Stimulated activated CD4-positive, alpha-beta T cell treated with anti-CD3 and anti-CD28 coated beads, Interleukin-2, amount 100 ng/mL, for 24 hours (primary cell): ENCODE data around the gene DUSP8.

Experiments used
- DNase-seq, 2 donors: peaks; one replicate each; pipeline ENCODE4 v3.0.0-alpha.2; 2020

The DUSP8 gene

DNA sequence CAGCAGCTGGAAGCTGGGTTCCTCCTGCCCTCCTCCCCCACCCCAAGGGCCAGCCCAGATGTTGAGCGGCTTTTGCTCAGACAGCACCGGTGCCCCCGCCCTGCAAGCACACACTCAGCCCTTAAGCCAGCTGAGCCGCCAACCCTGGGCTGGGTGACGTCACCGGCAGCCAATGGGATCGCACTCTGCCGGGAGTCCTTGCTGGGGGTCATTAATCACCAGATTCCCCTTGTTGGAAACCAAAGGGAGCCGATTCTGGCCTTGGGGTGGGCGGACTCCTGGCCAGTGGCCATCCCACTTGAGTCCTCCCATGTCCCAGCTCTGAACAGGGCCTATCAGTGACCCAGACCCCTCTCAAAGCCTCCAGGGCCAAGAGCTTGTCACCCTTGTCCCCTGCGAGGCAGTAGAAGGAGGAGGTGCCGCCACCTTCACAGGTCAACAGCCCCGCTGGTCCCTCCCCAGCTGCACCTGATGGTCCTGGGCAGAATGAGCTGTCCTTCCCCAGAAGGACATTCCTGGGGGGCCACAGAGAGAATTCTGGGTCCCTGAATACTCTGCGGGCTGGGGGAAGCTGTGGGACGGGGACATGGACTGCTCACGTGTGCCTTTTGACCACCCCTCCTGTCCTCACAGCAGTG is 7.4 kb downstream of the DUSP8 start:
- DNase-seq, result no peak

- DNase-seq, result no peak
These were observed 8.2 kb downstream of the DUSP8 start for GRCh38 chr11:1563697-1564534.

DNA sequence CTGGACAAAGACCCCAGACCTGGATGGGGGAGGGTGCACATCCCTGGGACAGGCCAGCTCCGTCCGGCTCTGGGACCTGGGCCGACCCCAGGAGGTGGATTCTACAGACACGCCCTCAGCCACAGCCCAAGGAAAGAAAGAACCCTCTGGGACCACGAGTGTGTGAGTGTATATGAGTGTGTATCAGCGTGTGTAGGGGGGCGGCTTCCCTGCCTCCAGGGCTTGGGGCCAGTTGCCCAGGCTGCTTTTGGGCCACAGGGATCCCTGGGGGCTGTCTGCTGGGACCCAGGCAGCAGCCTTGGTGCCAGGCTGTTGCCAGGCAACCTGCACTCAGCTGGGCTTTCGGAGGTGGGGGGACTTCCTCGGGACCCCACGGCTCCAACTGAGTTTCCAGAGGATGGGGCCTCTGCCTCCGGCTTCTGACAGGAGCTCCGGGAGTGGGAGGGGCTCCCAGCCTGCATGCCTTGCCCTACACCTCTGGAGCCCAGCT is 8.9 kb downstream of the DUSP8 start:
- no peak for DNase-seq

GRCh38 chr11:1562469-1563148 is 9.5 kb downstream of the DUSP8 start:
- DNase-seq, result no peak

DNA sequence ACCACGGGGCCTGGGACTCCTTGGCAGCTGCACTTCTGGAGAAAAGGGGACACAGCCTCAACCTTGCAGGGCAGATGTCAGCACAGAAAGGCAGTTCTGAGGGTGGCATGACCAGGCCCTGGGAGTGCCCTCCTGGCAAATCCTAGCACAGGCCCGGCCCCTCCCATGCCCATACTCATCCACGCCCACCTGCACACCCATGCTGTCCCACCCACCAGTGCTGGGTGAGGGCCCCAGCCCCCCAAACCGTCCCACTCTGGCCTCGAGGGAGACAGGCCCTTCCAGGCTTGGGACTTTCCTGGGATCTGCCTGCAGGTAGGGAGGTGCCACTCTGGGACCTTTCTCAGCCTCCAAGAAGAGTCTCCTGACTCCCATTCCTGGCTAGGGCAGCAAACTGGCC is 10.1 kb downstream of the DUSP8 start:
- DNase-seq, result no peak

DNA sequence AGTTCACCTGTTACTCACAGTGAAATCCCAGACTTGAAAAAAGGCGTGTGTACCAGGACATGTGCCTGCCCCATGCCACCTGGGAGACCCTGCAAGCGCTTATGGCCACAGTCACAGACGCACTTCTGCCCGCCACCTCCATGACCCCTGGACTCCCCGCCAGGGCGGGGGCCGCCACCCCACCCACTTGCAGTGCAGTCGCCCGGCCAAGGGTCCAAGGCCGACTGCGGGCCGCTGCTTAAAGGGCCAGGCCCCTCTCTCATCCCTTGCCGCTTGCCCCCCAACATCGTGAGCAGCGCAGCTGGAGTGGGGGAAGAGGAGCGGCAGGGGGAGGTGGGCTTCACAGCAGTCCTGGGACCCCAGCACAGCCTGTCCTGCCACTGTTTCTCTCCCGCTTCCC is 10.8 kb downstream of the DUSP8 start:
- DNase-seq, result no peak

DNA sequence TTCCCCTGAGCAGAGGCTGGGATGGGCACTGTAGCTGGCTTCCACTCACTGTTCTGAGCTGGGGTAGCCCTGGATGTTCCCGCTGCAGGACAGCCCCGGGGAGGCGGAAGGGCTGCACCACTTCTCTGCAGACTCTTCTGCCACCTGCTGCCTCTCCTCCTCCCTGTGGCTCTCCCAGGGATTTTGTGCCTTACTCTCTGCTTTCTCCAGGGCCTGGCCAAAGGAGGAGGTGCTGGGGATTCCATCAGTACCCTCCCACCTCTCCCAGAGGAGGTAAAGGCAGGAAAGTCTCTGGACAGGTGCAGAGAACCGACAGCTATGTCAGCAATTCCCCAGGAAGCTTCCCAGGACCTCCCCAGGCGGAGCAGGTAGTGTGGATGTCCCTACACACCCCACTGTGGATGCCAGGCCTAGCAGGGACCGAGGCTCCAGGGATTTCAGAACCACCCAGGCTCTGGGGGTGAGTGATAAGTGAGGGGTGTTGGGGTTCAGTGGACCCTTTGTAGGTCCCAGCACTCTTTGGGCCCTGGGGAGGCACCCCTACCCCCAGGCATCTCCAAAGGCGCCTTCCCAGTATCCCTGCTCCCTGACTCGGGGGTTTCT is 11.3 kb downstream of the DUSP8 start:
- DNase-seq, result no peak

GRCh38 chr11:1560002-1560648 is 11.9 kb downstream of the DUSP8 start:
- no peak for DNase-seq

- DNase-seq, result no peak
These were observed 12.7 kb downstream of the DUSP8 start for GRCh38 chr11:1559111-1559951.

DNA sequence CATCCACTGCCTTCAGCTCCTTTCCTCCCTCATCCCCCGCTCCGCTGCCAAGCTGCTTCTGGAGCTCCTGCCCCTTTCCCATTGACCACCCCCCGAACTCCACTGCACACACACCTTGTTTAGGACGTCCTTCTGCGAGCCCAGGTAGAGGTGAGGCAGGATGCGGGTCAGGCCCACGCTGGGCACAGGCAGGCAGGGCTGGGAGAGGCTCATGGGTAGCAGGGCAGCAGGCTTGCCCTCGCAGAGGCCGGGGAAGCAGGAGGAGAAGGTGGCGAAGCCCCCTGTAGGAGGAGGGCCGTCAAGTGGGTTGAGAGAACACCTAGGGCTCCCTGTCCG is 13.3 kb downstream of the DUSP8 start:
- no peak for DNase-seq

GRCh38 chr11:1557904-1558774 is 13.9 kb downstream of the DUSP8 start:
- DNase-seq, result no peak

GRCh38 chr11:1557051-1557884 is 14.8 kb downstream of the DUSP8 start:
- no peak for DNase-seq

DNA sequence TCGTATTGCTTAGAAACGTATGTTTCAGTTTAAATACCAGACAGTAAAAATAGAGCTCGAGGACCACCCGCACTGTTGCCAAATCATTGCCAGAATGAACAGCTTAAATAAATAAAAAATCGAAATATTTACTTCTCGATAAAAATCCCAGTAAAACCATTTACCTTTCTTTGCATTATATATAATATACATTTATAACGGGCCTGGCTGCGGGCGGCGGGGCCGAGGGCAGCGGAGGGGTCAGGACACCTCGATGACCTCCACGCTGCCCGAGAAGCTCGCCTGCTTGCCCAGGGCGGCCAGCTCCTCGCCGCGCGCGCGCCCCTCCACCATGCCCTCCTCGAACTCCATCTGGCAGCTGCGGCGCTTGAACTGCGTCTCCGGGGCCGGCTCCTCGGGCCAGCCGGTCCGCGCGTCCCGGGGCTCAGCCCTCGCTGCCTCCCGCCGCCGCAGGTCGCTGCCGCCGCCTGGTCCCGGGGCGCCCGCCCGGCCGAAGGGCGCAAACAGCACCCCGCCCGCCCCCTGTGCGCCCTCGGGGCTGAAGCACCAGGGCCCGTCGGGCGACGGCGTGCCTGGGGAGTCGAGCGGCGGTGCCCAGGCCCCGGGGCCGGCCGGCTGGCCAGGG is 15.7 kb downstream of the DUSP8 start:
- DNase-seq, result no peak

- DNase-seq, result no peak
These were observed 16.3 kb downstream of the DUSP8 start for GRCh38 chr11:1555713-1556153.

- no peak for DNase-seq
These were observed 16.9 kb downstream of the DUSP8 start for GRCh38 chr11:1554981-1555712.

- no peak for DNase-seq
These were observed 18.1 kb downstream of the DUSP8 start for GRCh38 chr11:1553808-1554594.
